ENCODE measurements around the gene PQBP1.

DNA sequence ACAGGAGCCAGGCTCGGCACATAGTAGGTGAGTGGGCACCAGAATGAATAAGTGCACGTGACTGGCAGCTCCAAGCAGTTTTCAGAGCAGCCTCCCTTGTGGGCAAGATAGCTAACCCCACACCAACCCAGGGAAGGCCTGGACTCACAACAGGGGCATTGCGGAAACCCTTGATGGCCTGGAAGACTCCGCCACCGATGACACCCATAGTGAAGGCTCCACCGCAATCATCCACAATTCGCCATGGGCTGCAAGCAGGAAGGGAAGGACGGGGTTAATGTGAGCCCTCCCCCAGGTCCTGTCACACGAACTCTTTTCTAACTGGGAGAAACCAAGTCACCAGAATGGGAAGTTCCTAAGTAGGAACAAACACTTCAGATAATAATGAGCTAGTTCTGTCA lies 1.1 kb upstream of the PQBP1 start:
- TF ChIP-seq, protein P1, sequence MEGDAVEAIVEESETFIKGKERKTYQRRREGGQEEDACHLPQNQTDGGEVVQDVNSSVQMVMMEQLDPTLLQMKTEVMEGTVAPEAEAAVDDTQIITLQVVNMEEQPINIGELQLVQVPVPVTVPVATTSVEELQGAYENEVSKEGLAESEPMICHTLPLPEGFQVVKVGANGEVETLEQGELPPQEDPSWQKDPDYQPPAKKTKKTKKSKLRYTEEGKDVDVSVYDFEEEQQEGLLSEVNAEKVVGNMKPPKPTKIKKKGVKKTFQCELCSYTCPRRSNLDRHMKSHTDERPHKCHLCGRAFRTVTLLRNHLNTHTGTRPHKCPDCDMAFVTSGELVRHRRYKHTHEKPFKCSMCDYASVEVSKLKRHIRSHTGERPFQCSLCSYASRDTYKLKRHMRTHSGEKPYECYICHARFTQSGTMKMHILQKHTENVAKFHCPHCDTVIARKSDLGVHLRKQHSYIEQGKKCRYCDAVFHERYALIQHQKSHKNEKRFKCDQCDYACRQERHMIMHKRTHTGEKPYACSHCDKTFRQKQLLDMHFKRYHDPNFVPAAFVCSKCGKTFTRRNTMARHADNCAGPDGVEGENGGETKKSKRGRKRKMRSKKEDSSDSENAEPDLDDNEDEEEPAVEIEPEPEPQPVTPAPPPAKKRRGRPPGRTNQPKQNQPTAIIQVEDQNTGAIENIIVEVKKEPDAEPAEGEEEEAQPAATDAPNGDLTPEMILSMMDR (IDR thresholded peaks at IDR 0.05; ENCODE audit: low read length), result no peak
- TF ChIP-seq EZH2 (IDR thresholded peaks at IDR 0.05; ENCODE audit: borderline replicate concordance, low read length), result no peak

Measured in OCI-LY1 (cell line).